Body of pancreas (tissue), 4 donors: Measurements from ENCODE around the gene LGR6.
"Not testable (repeated sequence)": the region's sequence is repeated elsewhere in the genome, so short reads cannot be mapped to it uniquely, and the experiment has no call there.

Experiments
- POLR2A ChIP-seq, 3 donors: fragments of 450-650 bp; IDR thresholded peaks; one replicate each; pipeline ENCODE4 v1.6.1; 2016; ENCODE audit warnings: antibody characterized with exemption in 3 of 3, mild to moderate bottlenecking in 2 of 3
- TF ChIP-seq, protein P1 (sequence below), 7 experiments: fragments of 450-650 bp in 4 of 7; fragments of 200-600 bp in 3 of 7; sonication (generic) in 3 of 7; IDR thresholded peaks; one replicate each; pipeline ENCODE4 v1.5.1; 2016 to 2019; ENCODE audit warnings: antibody characterized with exemption in 7 of 7

DNA sequence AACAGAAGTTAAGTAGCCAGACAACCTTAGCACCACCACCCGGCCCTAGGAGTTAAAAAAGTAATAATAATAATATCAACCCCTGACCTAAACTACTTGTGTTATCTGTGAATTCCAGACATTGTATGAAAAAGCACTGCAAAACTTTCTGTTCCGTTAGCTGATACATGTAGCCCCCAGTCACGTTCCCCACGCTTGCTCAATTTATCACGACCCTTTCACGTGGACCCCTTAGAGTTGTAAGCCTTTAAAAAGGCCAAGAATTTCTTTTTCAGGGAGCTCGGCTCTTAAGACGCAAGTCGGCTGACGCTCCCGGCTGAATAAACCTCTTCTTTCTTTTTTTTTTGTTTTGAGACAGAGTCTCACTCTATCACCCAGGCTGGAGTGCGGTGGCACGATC lies 26.5 kb upstream of the LGR6 start:
- TF ChIP-seq POLR2A (IDR thresholded peaks at IDR 0.05) = not testable (repeated sequence)
- TF ChIP-seq, protein P1, sequence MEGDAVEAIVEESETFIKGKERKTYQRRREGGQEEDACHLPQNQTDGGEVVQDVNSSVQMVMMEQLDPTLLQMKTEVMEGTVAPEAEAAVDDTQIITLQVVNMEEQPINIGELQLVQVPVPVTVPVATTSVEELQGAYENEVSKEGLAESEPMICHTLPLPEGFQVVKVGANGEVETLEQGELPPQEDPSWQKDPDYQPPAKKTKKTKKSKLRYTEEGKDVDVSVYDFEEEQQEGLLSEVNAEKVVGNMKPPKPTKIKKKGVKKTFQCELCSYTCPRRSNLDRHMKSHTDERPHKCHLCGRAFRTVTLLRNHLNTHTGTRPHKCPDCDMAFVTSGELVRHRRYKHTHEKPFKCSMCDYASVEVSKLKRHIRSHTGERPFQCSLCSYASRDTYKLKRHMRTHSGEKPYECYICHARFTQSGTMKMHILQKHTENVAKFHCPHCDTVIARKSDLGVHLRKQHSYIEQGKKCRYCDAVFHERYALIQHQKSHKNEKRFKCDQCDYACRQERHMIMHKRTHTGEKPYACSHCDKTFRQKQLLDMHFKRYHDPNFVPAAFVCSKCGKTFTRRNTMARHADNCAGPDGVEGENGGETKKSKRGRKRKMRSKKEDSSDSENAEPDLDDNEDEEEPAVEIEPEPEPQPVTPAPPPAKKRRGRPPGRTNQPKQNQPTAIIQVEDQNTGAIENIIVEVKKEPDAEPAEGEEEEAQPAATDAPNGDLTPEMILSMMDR (IDR thresholded peaks at IDR 0.05) = not testable (repeated sequence)
